ENCODE data around the gene AATK. TPM values are rescaled to one million over a fixed set of nuclear protein-coding genes. Genes with fewer than 3 reads are reported as not detected.

The AATK gene
- polyA plus RNA-seq, 1 of the 3 experiments (the other 2 are of a cell fraction) = 0.51 TPM

DNA sequence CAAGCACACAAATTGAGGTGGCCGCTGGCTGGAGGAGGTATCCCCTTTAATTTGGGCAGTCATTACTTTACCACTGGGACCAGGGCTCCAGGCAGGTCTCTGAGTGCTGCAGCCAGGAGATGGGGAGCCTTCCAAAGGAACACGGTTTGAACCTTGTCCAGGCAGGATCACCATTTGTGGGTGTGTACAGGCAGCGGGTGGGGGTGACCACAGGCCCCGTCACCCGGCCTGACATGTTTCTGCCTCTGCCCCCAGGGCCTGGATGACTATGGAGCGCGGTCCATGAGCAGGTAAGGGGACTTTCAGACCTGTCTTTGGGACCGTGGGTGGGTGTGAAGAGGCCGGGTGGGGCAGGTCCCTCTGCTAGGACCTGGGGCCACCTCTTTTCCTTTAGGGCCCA is 57.8 kb downstream of the AATK start:
- Histone ChIP-seq H3K4me3 (ENCODE audit: low read depth in 2 of 2, low read length in 1 of 2) (no peak overlapping the region), H2AFZ (ENCODE audit: low read depth) (no peak overlapping the region), H3K36me3 (replicated peaks in 1 of 2; ENCODE audit: control insufficient read depth in 1 of 2, insufficient read depth in 2 of 2, low read length in 1 of 2) (peaks cover 0 to 16% of the 10 kb centered on the region in 2 experiments), H3K79me2 (ENCODE audit: insufficient read depth) (no peaks in the 10 kb centered on the region), H3K27me3 (ENCODE audit: insufficient read depth) (no peaks in the 10 kb centered on the region), H3K9ac (no peak overlapping the region), H4K20me1 (ENCODE audit: insufficient read depth) (no peaks in the 10 kb centered on the region), H3F3A (replicated peaks; ENCODE audit: insufficient read depth) (no peaks in the 10 kb centered on the region), H3K27ac (ENCODE audit: low read depth in 2 of 2, low read length in 1 of 2) (no peak overlapping the region), H3K9me2 (no peaks in the 10 kb centered on the region), H3K9me3 (no peaks in the 10 kb centered on the region), H3K4me1 (ENCODE audit: control insufficient read depth in 1 of 2, insufficient read depth in 2 of 2, low read depth in 1 of 2, low read length in 1 of 2) (peaks cover 0 to 6% of the 10 kb centered on the region in 2 experiments; a peak in 1 of 4 replicates), H3K4me2 (no peak overlapping the region)
- CTCF ChIA-PET = interaction anchor here (0.8 to 11.0 kb wide), 2 partner anchors 26 to 82 kb away, joined by 3 to 89 read pairs; no protein-coding TSS in a partner anchor
- POLR2A ChIA-PET = no interaction called here
- DNase-seq = no peak
- TF ChIP-seq JUND (IDR thresholded peaks at IDR 0.05) = no peak
- no peak for TF ChIP-seq USF1 (IDR thresholded peaks at IDR 0.05; ENCODE audit: borderline replicate concordance, low read depth)
- TF ChIP-seq ELF1 (IDR thresholded peaks at IDR 0.05) = no peak
- TF ChIP-seq PBX3 (IDR thresholded peaks at IDR 0.05) = no peak
- TF ChIP-seq POLR2AphosphoS5 (IDR thresholded peaks at IDR 0.05; ENCODE audit: low read depth, low read length) = no peak
- TF ChIP-seq GATA2 (CRISPR knock-in tag; IDR thresholded peaks at IDR 0.05) = no peak
- 97% methylated on average over 7 of the region's 9 CpGs for WGBS (ENCODE audit: low lambda C conversion rate)

- Histone ChIP-seq H3K36me3 (replicated peaks in 1 of 2; ENCODE audit: control insufficient read depth in 1 of 2, insufficient read depth in 2 of 2, low read length in 1 of 2) (peaks cover 0 to 16% of the 10 kb centered on the region in 2 experiments), H3K79me2 (ENCODE audit: insufficient read depth) (no peaks in the 10 kb centered on the region), H3K27me3 (ENCODE audit: insufficient read depth) (no peaks in the 10 kb centered on the region), H3K4me2 (no peak overlapping the region), H3F3A (replicated peaks; ENCODE audit: insufficient read depth) (no peaks in the 10 kb centered on the region), H3K9ac (no peak overlapping the region), H3K9me3 (no peaks in the 10 kb centered on the region), H4K20me1 (ENCODE audit: insufficient read depth) (0 out of 2 replicates have a peak, but pooled peaks cover 5% of the 10 kb centered on the region), H3K4me3 (ENCODE audit: low read depth in 2 of 2, low read length in 1 of 2) (no peak overlapping the region), H2AFZ (ENCODE audit: low read depth) (no peak overlapping the region), H3K4me1 (ENCODE audit: control insufficient read depth in 1 of 2, insufficient read depth in 2 of 2, low read depth in 1 of 2, low read length in 1 of 2) (peaks cover 0 to 3% of the 10 kb centered on the region in 2 experiments; a peak in 1 of 4 replicates), H3K27ac (ENCODE audit: low read depth in 2 of 2, low read length in 1 of 2) (no peak overlapping the region), H3K9me2 (no peaks in the 10 kb centered on the region)
- ChIA-PET POLR2A (no interaction called here), CTCF (interaction anchor here (1.1 to 13.7 kb wide), 7 partner anchors 9 to 378 kb away, joined by 4 to 668 read pairs (median 6); partner anchors contain the start of gene BAIAP2)
- WGBS (ENCODE audit: low lambda C conversion rate) = 93% methylated on average over 13 of the region's 24 CpGs
- TF ChIP-seq JUND (IDR thresholded peaks at IDR 0.05) (no peak), CHD2 (IDR thresholded peaks at IDR 0.05; ENCODE audit: low read length, partially characterized antibody) (no peak), FOXM1 (IDR thresholded peaks at IDR 0.05; ENCODE audit: low read depth) (no peak), EZH2phosphoT487 (IDR thresholded peaks at IDR 0.05; ENCODE audit: borderline replicate concordance, low read depth) (no peak), RFX5 (IDR thresholded peaks at IDR 0.05; ENCODE audit: low read length) (no peak)
- TF ChIP-seq, protein P1, sequence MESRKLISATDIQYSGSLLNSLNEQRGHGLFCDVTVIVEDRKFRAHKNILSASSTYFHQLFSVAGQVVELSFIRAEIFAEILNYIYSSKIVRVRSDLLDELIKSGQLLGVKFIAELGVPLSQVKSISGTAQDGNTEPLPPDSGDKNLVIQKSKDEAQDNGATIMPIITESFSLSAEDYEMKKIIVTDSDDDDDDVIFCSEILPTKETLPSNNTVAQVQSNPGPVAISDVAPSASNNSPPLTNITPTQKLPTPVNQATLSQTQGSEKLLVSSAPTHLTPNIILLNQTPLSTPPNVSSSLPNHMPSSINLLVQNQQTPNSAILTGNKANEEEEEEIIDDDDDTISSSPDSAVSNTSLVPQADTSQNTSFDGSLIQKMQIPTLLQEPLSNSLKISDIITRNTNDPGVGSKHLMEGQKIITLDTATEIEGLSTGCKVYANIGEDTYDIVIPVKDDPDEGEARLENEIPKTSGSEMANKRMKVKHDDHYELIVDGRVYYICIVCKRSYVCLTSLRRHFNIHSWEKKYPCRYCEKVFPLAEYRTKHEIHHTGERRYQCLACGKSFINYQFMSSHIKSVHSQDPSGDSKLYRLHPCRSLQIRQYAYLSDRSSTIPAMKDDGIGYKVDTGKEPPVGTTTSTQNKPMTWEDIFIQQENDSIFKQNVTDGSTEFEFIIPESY (IDR thresholded peaks at IDR 0.05; ENCODE audit: borderline replicate concordance, low read depth) = no peak
- no peak for DNase-seq
Measured at GRCh38 chr17:81106716-81107115, 59.3 kb downstream of the AATK start.
